Stimulated activated CD4-positive, alpha-beta T cell treated with anti-CD3 and anti-CD28 coated beads, Interleukin-12 subunit alpha, Interleukin-12 subunit beta, amount 100 ng/mL, for 48 hours (primary cell): ENCODE measurements around the gene PPP6R2.
"Not testable (repeated sequence)": the region's sequence is repeated elsewhere in the genome, so short reads cannot be mapped to it uniquely, and the experiment has no call there.

Experiments used
- DNase-seq, 3 donors: peaks; one replicate each; pipeline ENCODE4 v3.0.0-alpha.2; 2020; ENCODE audit warnings: low read depth in 2 of 3, low spot score in 1 of 3

PPP6R2 gene

DNA sequence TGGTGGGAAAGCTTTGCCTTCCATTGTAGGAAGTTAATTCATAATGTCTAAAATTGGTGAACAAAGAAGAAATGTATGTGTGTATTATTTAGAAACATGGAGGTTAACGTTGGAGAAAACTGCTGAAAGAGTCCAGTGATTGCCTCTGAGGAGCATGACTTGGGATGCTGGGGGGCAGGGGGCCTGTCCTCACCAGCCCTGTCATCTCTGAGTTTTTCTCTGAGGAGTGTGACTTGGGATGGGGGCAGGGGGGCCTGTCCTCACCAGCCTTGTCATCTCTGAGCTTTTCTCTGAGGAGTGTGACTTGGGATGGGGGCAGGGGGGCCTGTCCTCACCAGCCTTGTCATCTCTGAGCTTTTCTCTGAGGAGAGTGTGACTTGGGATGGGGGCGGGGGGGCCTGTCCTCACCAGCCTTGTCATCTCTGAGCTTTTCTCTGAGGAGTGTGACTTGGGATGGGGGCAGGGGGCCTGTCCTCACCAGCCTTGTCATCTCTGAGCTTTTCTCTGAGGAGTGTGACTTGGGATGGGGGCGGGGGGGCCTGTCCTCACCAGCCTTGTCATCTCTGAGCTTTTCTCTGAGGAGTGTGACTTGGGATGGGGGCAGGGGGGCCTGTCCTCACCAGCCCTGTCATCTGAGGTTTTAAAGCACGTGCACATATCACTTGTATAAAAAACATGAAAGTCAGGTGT, 54.4 kb downstream of the PPP6R2 start:
- peak in 2 of 3 donors; percentile 8 to 10 for DNase-seq

GRCh38 chr22:50398831-50399648, 55.9 kb downstream of the PPP6R2 start:
- DNase-seq, result no peak

DNA sequence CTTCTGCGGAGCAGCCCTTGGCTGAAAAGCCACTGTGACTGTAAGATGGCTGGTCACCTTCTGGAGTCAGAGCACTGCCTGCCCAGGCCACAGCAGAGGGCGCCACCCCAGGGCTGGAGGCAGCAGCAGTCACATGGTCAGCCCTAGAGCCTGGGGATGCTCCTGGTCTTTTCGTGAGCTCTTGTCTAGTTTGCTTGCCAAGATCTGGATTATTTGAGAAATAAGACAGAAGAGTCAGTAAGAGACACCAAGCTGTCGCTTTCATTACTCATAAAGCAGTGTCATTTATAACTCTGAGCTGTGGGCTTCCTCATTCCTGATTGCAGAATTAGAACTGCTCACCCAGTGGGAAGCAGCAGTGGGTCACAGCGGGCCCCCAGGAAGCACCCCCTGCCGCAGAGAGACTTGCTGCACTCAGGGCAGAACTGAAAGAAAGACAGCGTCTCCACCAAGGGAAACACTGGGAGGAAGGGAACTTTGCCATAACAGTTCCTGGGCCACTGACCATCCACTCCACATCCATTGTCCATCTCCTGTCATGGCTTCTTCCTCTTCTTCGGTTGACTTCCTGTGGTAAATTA, 56.7 kb downstream of the PPP6R2 start:
- DNase-seq, result no peak

GRCh38 chr22:50400406-50400805, 57.3 kb downstream of the PPP6R2 start:
- no peak for DNase-seq

DNA sequence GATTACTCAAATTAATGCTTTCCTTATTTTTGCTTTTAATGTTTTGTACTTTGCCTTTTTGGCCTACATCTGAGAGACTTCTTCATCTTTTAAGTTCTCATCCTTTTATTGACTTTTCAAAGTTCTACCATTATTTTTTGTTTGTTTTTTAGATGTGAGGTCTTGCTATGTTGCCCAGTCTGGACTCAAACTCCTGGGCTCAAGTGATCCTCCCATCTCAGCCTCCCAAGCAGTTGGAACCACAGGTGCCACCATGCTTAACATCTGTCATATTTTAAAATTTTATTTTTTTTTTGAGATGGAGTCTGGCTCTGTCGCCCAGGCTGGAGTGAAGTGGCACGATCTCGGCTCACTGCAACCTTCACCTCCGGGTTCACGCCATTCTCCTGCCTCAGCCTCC, 57.8 kb downstream of the PPP6R2 start:
- no peak for DNase-seq

DNA sequence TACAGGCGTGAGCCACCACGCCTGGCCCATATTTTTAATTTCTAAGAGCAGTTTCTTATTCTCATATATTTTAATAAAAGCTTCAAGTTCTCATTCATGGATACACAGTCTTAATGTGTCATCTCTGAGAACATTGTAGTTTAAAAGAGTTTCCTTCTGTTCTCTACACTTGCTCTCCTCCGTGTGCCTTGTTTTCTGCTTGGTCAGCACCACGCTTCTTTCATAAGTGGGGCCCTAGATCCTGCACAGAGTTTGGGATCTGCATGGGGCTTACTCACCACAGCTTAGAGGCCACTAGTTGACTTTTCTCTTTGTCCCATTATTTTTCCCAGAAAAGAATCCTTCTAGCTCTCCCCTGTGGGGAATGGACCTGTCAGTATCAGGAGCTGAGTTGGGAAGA, 58.8 kb downstream of the PPP6R2 start:
- DNase-seq, result no peak

DNA sequence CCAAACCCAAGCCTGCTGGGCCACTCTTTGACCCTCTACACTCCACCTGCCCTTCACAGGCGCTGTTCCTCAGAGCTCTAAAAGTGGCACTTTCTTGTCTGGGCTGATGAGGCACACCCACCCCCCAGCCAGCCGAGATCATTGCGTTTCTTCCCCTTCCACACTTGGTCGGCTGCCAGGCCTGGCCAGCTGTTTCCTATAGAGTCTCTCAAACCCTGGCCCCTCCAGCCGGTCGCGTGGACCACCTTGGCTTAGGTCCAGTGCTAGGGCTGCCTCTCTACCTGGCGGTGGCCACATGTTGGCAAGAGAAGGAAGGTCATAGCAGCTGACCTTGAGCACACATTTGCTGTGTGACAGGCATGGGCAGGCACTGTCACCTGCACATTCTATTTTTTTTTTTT, 60.6 kb downstream of the PPP6R2 start:
- DNase-seq, result no peak

DNA sequence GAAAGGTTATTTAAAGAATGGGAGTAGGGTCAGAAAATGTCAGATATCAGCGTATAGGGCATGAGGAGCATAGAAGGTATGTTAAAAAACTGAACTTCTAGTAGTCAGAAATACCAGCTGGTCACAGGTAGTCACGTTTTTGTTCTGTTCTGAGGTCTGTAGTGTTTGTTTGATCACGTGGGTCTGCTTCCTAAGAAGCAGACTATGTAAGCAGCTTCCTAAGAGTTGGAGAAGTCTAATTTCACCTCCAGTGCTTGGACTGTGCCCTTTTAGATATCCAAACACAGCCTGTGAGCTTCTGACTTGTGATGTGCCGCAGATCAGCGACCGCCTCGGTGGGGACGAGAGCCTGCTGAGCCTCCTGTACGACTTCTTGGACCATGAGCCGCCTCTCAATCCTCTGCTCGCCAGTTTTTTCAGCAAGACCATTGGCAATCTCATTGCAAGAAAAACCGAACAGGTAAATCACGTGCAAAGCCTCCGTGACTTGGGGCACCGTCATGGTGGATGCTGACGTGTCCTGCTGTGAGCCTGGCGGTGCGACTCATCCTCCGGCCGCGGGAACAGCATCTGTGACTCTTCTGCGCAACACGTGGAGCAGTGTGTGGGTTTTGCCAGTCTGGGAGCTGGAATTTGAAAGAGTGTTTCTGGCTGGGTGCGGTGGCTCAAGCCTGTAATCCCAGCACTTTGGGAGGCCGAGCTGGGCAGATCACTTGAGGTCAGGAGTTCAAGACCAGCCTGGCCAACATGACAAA, 63.5 kb downstream of the PPP6R2 start:
- DNase-seq, result no peak

GRCh38 chr22:50408311-50408710, 65.2 kb downstream of the PPP6R2 start:
- no peak for DNase-seq

- not testable (repeated sequence) for DNase-seq
Measured at GRCh38 chr22:50408954-50409353, 65.8 kb downstream of the PPP6R2 start.

- no peak for DNase-seq
Measured at GRCh38 chr22:50414476-50415248, 71.5 kb downstream of the PPP6R2 start.

- no peak for DNase-seq
Measured at GRCh38 chr22:50415426-50415825, 72.3 kb downstream of the PPP6R2 start.

DNA sequence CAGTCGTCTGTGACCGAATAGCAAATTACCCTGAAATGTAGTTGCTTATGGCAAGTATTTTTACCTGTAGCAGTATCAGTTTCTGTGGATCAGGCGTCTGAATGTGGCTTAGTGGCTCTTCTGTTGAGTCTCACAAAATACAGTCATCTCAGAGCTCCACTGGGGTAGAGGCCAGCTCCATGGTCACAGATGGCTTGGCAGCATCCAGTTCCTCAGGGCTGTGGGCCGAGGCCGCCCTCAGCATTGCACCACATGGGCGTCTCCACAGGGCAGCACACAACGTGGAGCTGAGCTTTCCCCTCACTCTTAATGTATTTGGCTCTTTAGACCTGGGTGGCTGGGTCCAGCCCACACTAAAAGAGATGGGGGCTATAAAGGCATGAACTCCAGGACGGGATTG, 73.9 kb downstream of the PPP6R2 start:
- DNase-seq, result no peak

DNA sequence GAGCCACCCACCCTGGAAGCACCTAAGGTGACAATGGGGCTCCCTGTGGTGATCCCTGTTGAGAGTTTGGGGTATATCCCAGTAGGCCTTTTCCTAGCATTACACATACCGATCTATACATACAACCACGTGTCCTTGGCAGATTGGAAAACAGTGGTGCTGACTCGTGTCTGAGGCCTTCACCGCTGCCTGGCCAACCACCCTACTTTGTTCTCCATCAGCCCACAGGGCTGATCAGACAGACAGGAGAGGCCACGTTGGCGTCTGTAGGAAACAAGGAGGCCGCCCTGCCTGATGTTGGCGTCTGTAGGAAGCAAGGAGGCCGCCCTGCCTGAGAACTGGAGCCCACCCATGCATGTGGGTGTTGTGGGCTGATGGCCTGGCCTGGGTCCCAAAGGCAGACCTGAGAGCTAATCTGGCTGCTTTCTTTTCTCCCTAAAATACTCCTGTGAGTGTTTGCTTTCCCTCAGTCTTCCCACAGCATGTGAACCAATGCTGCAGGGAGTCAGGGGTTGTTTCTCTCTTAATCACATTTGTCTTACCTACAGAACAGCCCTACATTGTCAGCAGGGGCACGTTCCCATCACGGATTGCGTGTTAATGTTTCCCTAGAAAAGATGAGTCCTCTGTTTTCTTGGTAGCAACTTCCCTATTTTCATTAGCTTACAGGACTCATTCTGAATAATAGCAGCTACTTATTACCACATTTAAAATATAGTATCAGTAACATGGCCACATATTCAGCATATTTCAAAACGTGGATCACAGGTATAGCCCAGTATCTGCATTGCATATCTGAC, 74.5 kb downstream of the PPP6R2 start:
- DNase-seq, result no peak

DNA sequence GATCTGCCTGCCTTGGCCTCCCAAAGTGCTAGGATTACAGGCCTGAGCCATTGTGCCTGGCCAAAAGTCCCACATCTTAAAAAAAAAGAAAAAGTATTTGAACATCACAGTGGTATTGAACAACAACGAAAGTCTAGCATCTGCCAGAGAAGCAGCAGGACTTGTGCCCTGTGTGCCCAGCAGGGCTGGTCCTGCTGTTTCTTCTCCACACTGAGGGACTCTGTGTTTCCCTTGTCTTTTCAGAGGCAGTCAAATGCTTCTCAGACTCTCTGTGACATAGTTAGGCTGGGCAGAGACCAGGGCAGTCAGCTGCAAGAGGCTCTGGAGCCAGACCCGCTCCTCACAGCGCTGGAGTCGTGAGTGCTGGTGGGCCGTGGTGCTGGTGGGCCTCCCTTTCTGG, 75.5 kb downstream of the PPP6R2 start:
- no peak for DNase-seq

DNA sequence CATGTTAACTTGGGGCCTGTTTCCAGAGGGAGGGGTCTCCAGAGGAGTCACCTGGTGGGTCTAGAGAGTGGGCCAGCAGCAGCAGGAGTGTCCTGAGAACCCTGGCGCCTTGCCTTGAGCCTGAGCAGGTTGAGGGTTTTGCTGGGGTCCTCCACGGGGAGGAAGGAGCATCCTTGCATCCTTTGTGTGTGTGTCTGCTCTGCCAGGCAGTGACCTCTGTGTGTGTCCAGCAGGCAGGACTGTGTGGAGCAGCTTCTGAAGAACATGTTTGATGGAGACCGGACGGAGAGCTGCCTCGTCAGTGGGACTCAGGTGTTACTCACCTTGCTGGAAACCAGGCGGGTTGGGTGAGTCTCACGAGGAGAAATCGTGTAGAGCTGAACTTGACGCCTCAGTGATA, 76.0 kb downstream of the PPP6R2 start:
- no peak for DNase-seq

GRCh38 chr22:50420015-50420414, 76.9 kb downstream of the PPP6R2 start:
- DNase-seq, result no peak

DNA sequence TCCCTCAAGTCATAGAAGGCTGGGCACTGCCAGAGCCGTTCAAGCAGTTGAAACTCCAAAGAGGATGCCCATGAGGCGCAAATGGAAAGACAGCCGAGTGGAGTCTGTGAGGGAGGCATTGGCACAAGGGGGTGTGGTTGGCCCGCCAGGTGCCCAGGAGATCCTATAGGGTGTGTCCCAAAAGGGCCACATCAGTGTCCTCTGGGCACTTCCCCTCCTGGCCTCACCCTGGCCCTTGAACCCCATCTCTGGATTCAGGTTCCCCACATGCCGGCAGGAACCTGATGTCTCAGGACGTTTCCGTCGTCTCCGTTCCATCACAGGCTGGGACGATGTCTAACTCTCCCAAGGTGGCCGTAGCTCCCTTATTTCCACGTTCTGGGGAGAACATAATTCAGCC, 77.5 kb downstream of the PPP6R2 start:
- no peak for DNase-seq

GRCh38 chr22:50422046-50422445, 78.9 kb downstream of the PPP6R2 start:
- DNase-seq, result no peak
